ENCODE data around the gene RBP2.

Gene RBP2

GRCh38 chr3:139457066-139457465, 19.2 kb downstream of the RBP2 start:
- DNase-seq (ENCODE audit: insufficient read length) (no peak), FAIRE-seq (no peak)
- TF ChIP-seq TAF1 (IDR thresholded peaks at IDR 0.05; ENCODE audit: borderline replicate concordance, low read depth, low read length) (no peak), POLR2AphosphoS5 (IDR thresholded peaks at IDR 0.05; ENCODE audit: low read depth, low read length) (no peak), POLR2A (IDR thresholded peaks at IDR 0.05; ENCODE audit: low read depth, low read length) (no peak)

- no peak for DNase-seq (ENCODE audit: insufficient read length)
- FAIRE-seq: no peak
- TF ChIP-seq POLR2A (IDR thresholded peaks at IDR 0.05; ENCODE audit: low read depth, low read length): no peak
Measured at GRCh38 chr3:139456386-139456785, 19.9 kb downstream of the RBP2 start.

GRCh38 chr3:139455855-139456254, 20.5 kb downstream of the RBP2 start:
- FAIRE-seq: no peak
- DNase-seq (ENCODE audit: insufficient read length): no peak
- TF ChIP-seq TAF1 (IDR thresholded peaks at IDR 0.05; ENCODE audit: borderline replicate concordance, low read depth, low read length): no peak
- no peak for TF ChIP-seq POLR2A (IDR thresholded peaks at IDR 0.05; ENCODE audit: low read depth, low read length)
- TF ChIP-seq POLR2AphosphoS5 (IDR thresholded peaks at IDR 0.05; ENCODE audit: low read depth, low read length): no peak

- DNase-seq (ENCODE audit: insufficient read length): no peak
- no peak for FAIRE-seq
- no peak for TF ChIP-seq TAF1 (IDR thresholded peaks at IDR 0.05; ENCODE audit: borderline replicate concordance, low read depth, low read length)
- no peak for TF ChIP-seq POLR2AphosphoS5 (IDR thresholded peaks at IDR 0.05; ENCODE audit: low read depth, low read length)
- TF ChIP-seq POLR2A (IDR thresholded peaks at IDR 0.05; ENCODE audit: low read depth, low read length): no peak
Measured at GRCh38 chr3:139455206-139455605, 21.1 kb downstream of the RBP2 start.

GRCh38 chr3:139454346-139454745, 22.0 kb downstream of the RBP2 start:
- TF ChIP-seq TAF1 (IDR thresholded peaks at IDR 0.05; ENCODE audit: borderline replicate concordance, low read depth, low read length) (no peak), POLR2AphosphoS5 (IDR thresholded peaks at IDR 0.05; ENCODE audit: low read depth, low read length) (no peak), POLR2A (IDR thresholded peaks at IDR 0.05; ENCODE audit: low read depth, low read length) (no peak)
- DNase-seq (ENCODE audit: insufficient read length): no peak
- no peak for FAIRE-seq

- TF ChIP-seq POLR2A (IDR thresholded peaks at IDR 0.05; ENCODE audit: low read depth, low read length) (no peak), TAF1 (IDR thresholded peaks at IDR 0.05; ENCODE audit: borderline replicate concordance, low read depth, low read length) (no peak), POLR2AphosphoS5 (IDR thresholded peaks at IDR 0.05; ENCODE audit: low read depth, low read length) (no peak)
- FAIRE-seq (no peak), DNase-seq (ENCODE audit: insufficient read length) (no peak)
Measured at GRCh38 chr3:139450159-139450558, 26.2 kb downstream of the RBP2 start.

GRCh38 chr3:139449566-139449965, 26.8 kb downstream of the RBP2 start:
- FAIRE-seq (no peak), DNase-seq (ENCODE audit: insufficient read length) (no peak)
- no peak for TF ChIP-seq POLR2AphosphoS5 (IDR thresholded peaks at IDR 0.05; ENCODE audit: low read depth, low read length)
- no peak for TF ChIP-seq TAF1 (IDR thresholded peaks at IDR 0.05; ENCODE audit: borderline replicate concordance, low read depth, low read length)
- no peak for TF ChIP-seq POLR2A (IDR thresholded peaks at IDR 0.05; ENCODE audit: low read depth, low read length)

- TF ChIP-seq TAF1 (IDR thresholded peaks at IDR 0.05; ENCODE audit: borderline replicate concordance, low read depth, low read length): no peak
- TF ChIP-seq POLR2A (IDR thresholded peaks at IDR 0.05; ENCODE audit: low read depth, low read length): no peak
- TF ChIP-seq POLR2AphosphoS5 (IDR thresholded peaks at IDR 0.05; ENCODE audit: low read depth, low read length): no peak
- no peak for DNase-seq (ENCODE audit: insufficient read length)
- no peak for FAIRE-seq
Measured at GRCh38 chr3:139448104-139448503, 28.2 kb downstream of the RBP2 start.

GRCh38 chr3:139447486-139447885, 28.8 kb downstream of the RBP2 start:
- TF ChIP-seq TAF1 (IDR thresholded peaks at IDR 0.05; ENCODE audit: borderline replicate concordance, low read depth, low read length) (no peak), POLR2A (IDR thresholded peaks at IDR 0.05; ENCODE audit: low read depth, low read length) (no peak), POLR2AphosphoS5 (IDR thresholded peaks at IDR 0.05; ENCODE audit: low read depth, low read length) (no peak)
- DNase-seq (ENCODE audit: insufficient read length) (no peak), FAIRE-seq (no peak)

GRCh38 chr3:139444446-139444845, 31.9 kb downstream of the RBP2 start:
- DNase-seq (ENCODE audit: insufficient read length) (no peak), FAIRE-seq (no peak)
- TF ChIP-seq POLR2AphosphoS5 (IDR thresholded peaks at IDR 0.05; ENCODE audit: low read depth, low read length) (no peak), POLR2A (IDR thresholded peaks at IDR 0.05; ENCODE audit: low read depth, low read length) (no peak), TAF1 (IDR thresholded peaks at IDR 0.05; ENCODE audit: borderline replicate concordance, low read depth, low read length) (no peak)

GRCh38 chr3:139443186-139443585, 33.1 kb downstream of the RBP2 start:
- DNase-seq (ENCODE audit: insufficient read length) (no peak), FAIRE-seq (no peak)
- no peak for TF ChIP-seq POLR2A (IDR thresholded peaks at IDR 0.05; ENCODE audit: low read depth, low read length)
- TF ChIP-seq TAF1 (IDR thresholded peaks at IDR 0.05; ENCODE audit: borderline replicate concordance, low read depth, low read length): no peak
- TF ChIP-seq POLR2AphosphoS5 (IDR thresholded peaks at IDR 0.05; ENCODE audit: low read depth, low read length): no peak

GRCh38 chr3:139441656-139442055, 34.7 kb downstream of the RBP2 start:
- TF ChIP-seq POLR2AphosphoS5 (IDR thresholded peaks at IDR 0.05; ENCODE audit: low read depth, low read length) (no peak), TAF1 (IDR thresholded peaks at IDR 0.05; ENCODE audit: borderline replicate concordance, low read depth, low read length) (no peak)
- no peak for DNase-seq (ENCODE audit: insufficient read length)
- no peak for FAIRE-seq

All from GM12892 (cell line).